Measurements from ENCODE around the gene UBL3. TPM values are rescaled to one million over a fixed set of nuclear protein-coding genes. Genes with fewer than 3 reads are reported as not detected.

The UBL3 gene
- total RNA-seq, 2 experiments from 2014 or later, result 7.2 to 8.1 TPM

GRCh38 chr13:29884671-29885430, 34.4 kb upstream of the UBL3 start:
- intact Hi-C loops (cut with micrococcal nuclease), result no loop called here
- ChIA-PET CTCF (interaction anchor here (0.6 kb wide), 1 partner anchor 34 kb away, joined by 3 read pairs; the partner anchor contains the start of gene UBL3), POLR2A (no interaction called here)
- Mint-ChIP-seq H3K4me3 (no peak overlapping the region), H3K9me3 (no peaks in the 10 kb centered on the region), H3K27me3 (no peaks in the 10 kb centered on the region), H3K36me3 (ENCODE audit: low read depth) (no peaks in the 10 kb centered on the region), H3K4me1 (ENCODE audit: low read depth) (peaks cover 18% of the 10 kb centered on the region), H3K27ac (no peak overlapping the region)
- TF ChIP-seq, protein P1, sequence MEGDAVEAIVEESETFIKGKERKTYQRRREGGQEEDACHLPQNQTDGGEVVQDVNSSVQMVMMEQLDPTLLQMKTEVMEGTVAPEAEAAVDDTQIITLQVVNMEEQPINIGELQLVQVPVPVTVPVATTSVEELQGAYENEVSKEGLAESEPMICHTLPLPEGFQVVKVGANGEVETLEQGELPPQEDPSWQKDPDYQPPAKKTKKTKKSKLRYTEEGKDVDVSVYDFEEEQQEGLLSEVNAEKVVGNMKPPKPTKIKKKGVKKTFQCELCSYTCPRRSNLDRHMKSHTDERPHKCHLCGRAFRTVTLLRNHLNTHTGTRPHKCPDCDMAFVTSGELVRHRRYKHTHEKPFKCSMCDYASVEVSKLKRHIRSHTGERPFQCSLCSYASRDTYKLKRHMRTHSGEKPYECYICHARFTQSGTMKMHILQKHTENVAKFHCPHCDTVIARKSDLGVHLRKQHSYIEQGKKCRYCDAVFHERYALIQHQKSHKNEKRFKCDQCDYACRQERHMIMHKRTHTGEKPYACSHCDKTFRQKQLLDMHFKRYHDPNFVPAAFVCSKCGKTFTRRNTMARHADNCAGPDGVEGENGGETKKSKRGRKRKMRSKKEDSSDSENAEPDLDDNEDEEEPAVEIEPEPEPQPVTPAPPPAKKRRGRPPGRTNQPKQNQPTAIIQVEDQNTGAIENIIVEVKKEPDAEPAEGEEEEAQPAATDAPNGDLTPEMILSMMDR (IDR thresholded peaks at IDR 0.05), result no peak
- DNase-seq (no peak), ATAC-seq (no peak)

DNA sequence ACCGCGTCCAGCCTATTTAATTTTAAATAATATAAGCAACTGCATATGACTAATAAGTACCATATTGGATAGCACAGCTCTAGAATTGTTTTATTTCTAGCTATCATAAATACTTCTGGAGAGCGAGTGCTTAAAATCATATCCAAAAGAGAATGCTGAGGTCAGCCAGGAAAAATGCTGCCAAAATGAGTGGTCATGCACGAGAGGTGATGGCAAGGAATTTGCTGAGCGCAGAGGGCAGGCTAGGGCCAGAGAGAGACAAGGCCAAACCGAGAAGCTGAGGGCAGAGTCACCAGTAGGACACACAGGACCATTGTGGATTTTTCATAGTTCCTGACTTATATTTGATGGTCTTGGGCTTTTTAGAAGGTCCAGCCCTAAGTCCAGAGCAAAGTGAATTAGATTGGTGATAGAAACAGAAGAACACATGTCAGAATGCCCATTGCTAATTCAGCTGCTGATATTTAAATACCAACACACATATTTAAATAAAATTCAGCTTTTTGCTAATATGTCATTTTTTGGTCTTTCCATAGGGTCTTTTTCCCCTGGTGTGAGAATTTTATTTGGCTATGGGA, 33.6 kb upstream of the UBL3 start:
- DNase-seq (no peak), ATAC-seq (no peak)
- peaks cover 18% of the 10 kb centered on the region for H3K4me1 Mint-ChIP-seq (ENCODE audit: low read depth)
- no peak overlapping the region for H3K27ac Mint-ChIP-seq
- H3K9me3 Mint-ChIP-seq, result no peaks in the 10 kb centered on the region
- H3K36me3 Mint-ChIP-seq (ENCODE audit: low read depth), result no peaks in the 10 kb centered on the region
- TF ChIP-seq, protein P1 (IDR thresholded peaks at IDR 0.05), result no peak
- H3K27me3 Mint-ChIP-seq, result no peaks in the 10 kb centered on the region
- no peak overlapping the region for H3K4me3 Mint-ChIP-seq
- ChIA-PET CTCF (interaction anchor here (0.8 to 1.0 kb wide), 2 partner anchors 40 to 231 kb away, joined by 3 read pairs; no protein-coding TSS in a partner anchor), POLR2A (no interaction called here)
- intact Hi-C loops (cut with micrococcal nuclease), result no loop called here

DNA sequence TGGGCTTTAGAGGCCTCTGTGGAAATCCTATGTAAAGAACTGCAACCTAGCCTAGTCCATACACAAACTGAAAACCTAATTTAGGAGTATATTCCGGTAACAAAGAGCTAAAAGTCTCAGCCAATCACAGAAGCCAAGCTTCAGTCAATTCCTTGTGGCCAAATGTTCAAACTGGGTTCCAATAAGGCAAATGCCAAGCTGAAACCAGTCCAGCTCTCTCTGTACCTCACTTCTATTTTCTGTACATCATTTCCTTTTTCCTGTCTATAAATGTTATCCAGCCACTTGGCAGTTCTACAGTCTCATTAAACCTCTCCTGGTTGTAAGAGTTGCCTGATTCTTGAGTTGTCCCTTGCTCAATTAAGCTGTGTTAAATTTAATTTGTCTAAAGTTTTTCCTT, 31.7 kb upstream of the UBL3 start:
- TF ChIP-seq, protein P1 (IDR thresholded peaks at IDR 0.05), result no peak
- Mint-ChIP-seq H3K9me3 (no peaks in the 10 kb centered on the region), H3K4me3 (no peak overlapping the region), H3K27ac (no peak overlapping the region), H3K4me1 (ENCODE audit: low read depth) (peaks cover 13% of the 10 kb centered on the region), H3K27me3 (no peaks in the 10 kb centered on the region), H3K36me3 (ENCODE audit: low read depth) (no peaks in the 10 kb centered on the region)
- DNase-seq (no peak), ATAC-seq (no peak)
- ChIA-PET POLR2A (interaction anchor here (0.9 kb wide), 1 partner anchor 21 kb away, joined by 3 read pairs; no protein-coding TSS in a partner anchor), CTCF (no interaction called here)
- intact Hi-C loops (cut with micrococcal nuclease), result no loop called here

DNA sequence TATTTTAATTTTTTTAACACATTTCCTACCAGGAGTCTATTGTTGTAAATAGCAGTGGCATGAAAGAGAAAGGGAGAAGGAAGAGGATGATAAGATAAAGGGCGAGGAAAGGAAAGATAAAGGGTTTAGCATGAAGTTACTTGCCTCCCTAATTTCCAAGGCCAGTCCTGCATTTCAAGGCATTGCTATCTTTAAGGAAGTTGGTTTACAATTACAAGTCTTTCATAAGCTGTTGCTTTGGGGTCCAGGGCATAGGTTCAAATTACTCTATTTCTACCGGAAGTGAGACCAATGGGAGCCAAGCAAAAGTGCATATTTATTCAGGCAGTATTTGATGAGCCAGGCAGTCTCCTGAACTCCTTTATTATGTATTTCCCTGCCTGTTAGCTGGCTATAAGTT, 27.7 kb upstream of the UBL3 start:
- intact Hi-C loops (cut with micrococcal nuclease), result no loop called here
- DNase-seq, result no peak
- TF ChIP-seq, protein P1 (IDR thresholded peaks at IDR 0.05), result no peak
- Mint-ChIP-seq H3K9me3 (no peaks in the 10 kb centered on the region), H3K4me3 (no peak overlapping the region), H3K27ac (no peak overlapping the region), H3K36me3 (ENCODE audit: low read depth) (no peaks in the 10 kb centered on the region), H3K27me3 (peaks cover 9% of the 10 kb centered on the region), H3K4me1 (ENCODE audit: low read depth) (no peaks in the 10 kb centered on the region)
- CTCF ChIA-PET, result interaction anchor here (1.8 to 2.0 kb wide), 2 partner anchors 46 to 107 kb away, joined by 4 to 5 read pairs; no protein-coding TSS in a partner anchor
- POLR2A ChIA-PET, result interaction anchor here (0.6 kb wide), 1 partner anchor 62 kb away, joined by 5 read pairs; no protein-coding TSS in a partner anchor
- ATAC-seq, result no peak
